Prostate gland (tissue), 2 donors: Measurements from ENCODE around the gene PIKFYVE.

Source experiments
- POLR2A ChIP-seq: fragments of 450-650 bp; IDR thresholded peaks from one replicate; pipeline ENCODE4 v1.6.1; 2016; ENCODE audit warnings: antibody characterized with exemption, mild to moderate bottlenecking
- TF ChIP-seq, protein P1 (sequence below), 4 experiments: fragments of 200-600 bp in 2 of 4; fragments of 450-650 bp in 2 of 4; sonication (generic) in 2 of 4; IDR thresholded peaks; 1 replicate in 3 of 4; 2 replicates in 1 of 4; pipeline ENCODE4 v1.5.1; 2016 to 2019; ENCODE audit warnings: antibody characterized with exemption in 4 of 4, mild to moderate bottlenecking in 2 of 4, moderate library complexity in 2 of 4

DNA sequence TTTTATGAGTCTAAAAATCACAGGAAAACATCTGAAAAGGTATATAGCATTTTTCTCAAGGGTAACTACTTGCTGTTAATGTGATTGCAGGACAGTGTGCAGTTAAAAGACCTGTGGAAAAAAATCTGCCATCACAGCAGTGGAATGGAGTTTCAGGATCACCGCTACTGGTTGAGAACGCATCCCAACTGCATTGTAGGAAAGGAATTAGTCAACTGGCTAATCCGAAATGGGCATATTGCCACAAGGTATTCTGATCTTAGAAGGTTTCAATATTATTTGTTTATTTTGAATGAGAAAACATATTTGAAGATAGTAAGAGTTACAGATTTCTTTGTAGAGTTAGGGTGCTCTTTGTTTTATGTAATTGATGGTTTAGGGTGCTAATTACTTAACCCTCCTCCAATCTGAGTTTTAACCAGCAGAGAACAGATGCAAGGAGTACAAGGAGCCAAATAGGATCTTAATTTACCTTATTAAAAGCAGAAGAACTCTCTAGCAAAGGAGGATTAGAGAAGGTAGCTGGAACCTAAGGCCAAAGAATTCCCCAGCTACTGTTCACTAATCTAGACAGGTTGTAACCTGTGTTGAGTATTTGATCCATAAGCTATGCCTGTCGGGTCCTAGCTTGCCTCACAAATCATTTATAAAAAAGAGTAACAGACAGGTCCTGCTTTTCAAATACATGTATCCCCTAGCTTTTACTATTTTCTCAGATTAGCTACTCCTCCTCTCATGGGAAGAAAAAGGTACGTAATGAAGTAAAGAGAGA lies 35.0 kb downstream of the PIKFYVE start:
- TF ChIP-seq POLR2A, result no peak
- TF ChIP-seq, protein P1, sequence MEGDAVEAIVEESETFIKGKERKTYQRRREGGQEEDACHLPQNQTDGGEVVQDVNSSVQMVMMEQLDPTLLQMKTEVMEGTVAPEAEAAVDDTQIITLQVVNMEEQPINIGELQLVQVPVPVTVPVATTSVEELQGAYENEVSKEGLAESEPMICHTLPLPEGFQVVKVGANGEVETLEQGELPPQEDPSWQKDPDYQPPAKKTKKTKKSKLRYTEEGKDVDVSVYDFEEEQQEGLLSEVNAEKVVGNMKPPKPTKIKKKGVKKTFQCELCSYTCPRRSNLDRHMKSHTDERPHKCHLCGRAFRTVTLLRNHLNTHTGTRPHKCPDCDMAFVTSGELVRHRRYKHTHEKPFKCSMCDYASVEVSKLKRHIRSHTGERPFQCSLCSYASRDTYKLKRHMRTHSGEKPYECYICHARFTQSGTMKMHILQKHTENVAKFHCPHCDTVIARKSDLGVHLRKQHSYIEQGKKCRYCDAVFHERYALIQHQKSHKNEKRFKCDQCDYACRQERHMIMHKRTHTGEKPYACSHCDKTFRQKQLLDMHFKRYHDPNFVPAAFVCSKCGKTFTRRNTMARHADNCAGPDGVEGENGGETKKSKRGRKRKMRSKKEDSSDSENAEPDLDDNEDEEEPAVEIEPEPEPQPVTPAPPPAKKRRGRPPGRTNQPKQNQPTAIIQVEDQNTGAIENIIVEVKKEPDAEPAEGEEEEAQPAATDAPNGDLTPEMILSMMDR (IDR thresholded peaks at IDR 0.05), result no peak
